Gastrocnemius medialis (tissue), 4 donors: ENCODE results near the gene KANSL1. TPM values are rescaled to one million over a fixed set of nuclear protein-coding genes. Genes with fewer than 3 reads are reported as not detected.

Experiments used
- ATAC-seq, 2 donors: fragments of 150-250 bp; one replicate each; pipeline ENCODE4 v1.9.1; 2016
- DNase-seq, 2 donors: peaks; one replicate each; pipeline ENCODE4 v3.0.0-alpha.2; 2019
- H3K27ac ChIP-seq, 4 donors: fragments of 200-600 bp; sonication (generic); 1 replicate in 1 of 4; 2 replicates in 3 of 4; pipeline ENCODE4 v1.5.1; 2016 to 2018; ENCODE audit warnings: mild to moderate bottlenecking in 2 of 4, moderate library complexity in 1 of 4
- H3K27me3 ChIP-seq, 3 donors: fragments of 200-600 bp; sonication (generic) in 2 of 3; 1 replicate in 1 of 3; 2 replicates in 2 of 3; pipeline versions ENCODE4 v1.5.1 to v1.6.0; 2016 to 2019; ENCODE audit warnings: mild to moderate bottlenecking in 1 of 3, moderate library complexity in 1 of 3
- H3K36me3 ChIP-seq, 2 donors: fragments of 200-600 bp; sonication (generic) in 1 of 2; one replicate each; pipeline ENCODE4 v1.5.1; 2017 to 2018
- H3K4me1 ChIP-seq, 2 donors: fragments of 200-600 bp; sonication (generic) in 1 of 2; one replicate each; pipeline ENCODE4 v1.5.1; 2016 to 2017; ENCODE audit warnings: mild to moderate bottlenecking in 2 of 2
- H3K4me3 ChIP-seq, 4 donors: fragments of 200-600 bp; sonication (generic) in 3 of 4; 1 replicate in 1 of 4; 2 replicates in 3 of 4; pipeline ENCODE4 v1.5.1; 2016 to 2019; ENCODE audit warnings: mild to moderate bottlenecking in 2 of 4
- H3K9me3 ChIP-seq, 3 donors: fragments of 200-600 bp; sonication (generic) in 2 of 3; 1 replicate in 1 of 3; 2 replicates in 2 of 3; pipeline ENCODE4 v1.5.1; 2016 to 2019
- POLR2A ChIP-seq, 2 donors: fragments of 450-650 bp; IDR thresholded peaks; one replicate each; pipeline ENCODE4 v1.6.1; 2017; ENCODE audit warnings: antibody characterized with exemption in 2 of 2, mild to moderate bottlenecking in 2 of 2, moderate library complexity in 2 of 2
- in situ Hi-C, 4 donors: fragments of 200-750 bp; cut with MboI; loops; one replicate each; pipeline versions ENCODE4 v1.15.0 to v1.8.0; 2017; ENCODE audit warnings: low sequenced_read_pairs in 4 of 4
- intact Hi-C: fragments of 100-400 bp; cut with DNase I; formaldehyde crosslinking; loops from one replicate; pipeline ENCODE4 v1.15.1; 2023; ENCODE audit warnings: low total_unique reads
- total RNA-seq, 4 donors: library from RNA; depleted of rRNA; stranded (reverse); fragments of >200 nt; gene quantifications; one replicate each; pipeline versions ENCODE4 v1.1.0 to v1.2.3, GENCODE V29; 2016
- TF ChIP-seq, protein P1 (sequence below), 5 experiments: fragments of 450-650 bp in 3 of 5; fragments of 200-600 bp in 2 of 5; sonication (generic) in 2 of 5; IDR thresholded peaks in 4 of 5; conservative IDR thresholded peaks in 1 of 5; 1 replicate in 4 of 5; 2 replicates in 1 of 5; pipeline ENCODE4 v1.5.1; 2016 to 2019; ENCODE audit warnings: antibody characterized with exemption in 5 of 5, mild to moderate bottlenecking in 3 of 5, moderate library complexity in 3 of 5

The KANSL1 gene
- total RNA-seq, 4 donors from 2014 or later: 19.9 to 35.9 (median 31.2) TPM

DNA sequence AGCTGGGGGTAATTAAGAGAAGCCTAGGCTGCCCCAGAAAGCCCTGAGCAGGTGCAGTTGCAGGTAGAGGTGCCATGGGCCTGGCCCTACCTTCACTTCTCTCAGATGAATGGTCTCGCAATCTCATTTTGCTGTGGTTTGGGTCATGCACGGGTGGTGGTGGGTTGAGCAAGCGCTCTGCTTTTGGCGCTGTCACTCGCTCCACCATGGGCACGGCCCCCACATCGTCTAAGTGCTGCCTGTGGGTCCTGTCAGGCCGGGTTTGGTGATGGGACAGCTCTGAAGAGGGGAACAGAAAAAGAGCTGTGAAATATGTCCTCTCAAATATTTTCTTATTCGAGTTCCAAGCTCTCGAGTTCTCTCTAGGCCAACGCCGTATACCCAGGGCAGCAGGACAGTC lies 154.3 kb downstream of the KANSL1 start:
- Histone ChIP-seq H3K4me3 (no peak overlapping the region), H3K36me3 (peaks cover 0 to 58% of the 10 kb centered on the region in 2 donors), H3K9me3 (no peaks in the 10 kb centered on the region), H3K4me1 (peaks cover 49 to 52% of the 10 kb centered on the region in 2 donors), H3K27me3 (no peaks in the 10 kb centered on the region), H3K27ac (peak overlapping the region; percentile 65 to 75 (median 68))
- in situ Hi-C loops (loop anchor here in 1 of 4 donors (10.0 kb wide), 1 partner anchor 176 kb away; no protein-coding TSS in a partner anchor), intact Hi-C loops (no loop called here)
- no peak for DNase-seq
- ATAC-seq: no peak
- TF ChIP-seq, protein P1, sequence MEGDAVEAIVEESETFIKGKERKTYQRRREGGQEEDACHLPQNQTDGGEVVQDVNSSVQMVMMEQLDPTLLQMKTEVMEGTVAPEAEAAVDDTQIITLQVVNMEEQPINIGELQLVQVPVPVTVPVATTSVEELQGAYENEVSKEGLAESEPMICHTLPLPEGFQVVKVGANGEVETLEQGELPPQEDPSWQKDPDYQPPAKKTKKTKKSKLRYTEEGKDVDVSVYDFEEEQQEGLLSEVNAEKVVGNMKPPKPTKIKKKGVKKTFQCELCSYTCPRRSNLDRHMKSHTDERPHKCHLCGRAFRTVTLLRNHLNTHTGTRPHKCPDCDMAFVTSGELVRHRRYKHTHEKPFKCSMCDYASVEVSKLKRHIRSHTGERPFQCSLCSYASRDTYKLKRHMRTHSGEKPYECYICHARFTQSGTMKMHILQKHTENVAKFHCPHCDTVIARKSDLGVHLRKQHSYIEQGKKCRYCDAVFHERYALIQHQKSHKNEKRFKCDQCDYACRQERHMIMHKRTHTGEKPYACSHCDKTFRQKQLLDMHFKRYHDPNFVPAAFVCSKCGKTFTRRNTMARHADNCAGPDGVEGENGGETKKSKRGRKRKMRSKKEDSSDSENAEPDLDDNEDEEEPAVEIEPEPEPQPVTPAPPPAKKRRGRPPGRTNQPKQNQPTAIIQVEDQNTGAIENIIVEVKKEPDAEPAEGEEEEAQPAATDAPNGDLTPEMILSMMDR (IDR thresholded peaks at IDR 0.05 in 4 of 5, conservative IDR thresholded peaks at IDR 0.05 in 1 of 5): no peak
- no peak for TF ChIP-seq POLR2A (IDR thresholded peaks at IDR 0.05)

DNA sequence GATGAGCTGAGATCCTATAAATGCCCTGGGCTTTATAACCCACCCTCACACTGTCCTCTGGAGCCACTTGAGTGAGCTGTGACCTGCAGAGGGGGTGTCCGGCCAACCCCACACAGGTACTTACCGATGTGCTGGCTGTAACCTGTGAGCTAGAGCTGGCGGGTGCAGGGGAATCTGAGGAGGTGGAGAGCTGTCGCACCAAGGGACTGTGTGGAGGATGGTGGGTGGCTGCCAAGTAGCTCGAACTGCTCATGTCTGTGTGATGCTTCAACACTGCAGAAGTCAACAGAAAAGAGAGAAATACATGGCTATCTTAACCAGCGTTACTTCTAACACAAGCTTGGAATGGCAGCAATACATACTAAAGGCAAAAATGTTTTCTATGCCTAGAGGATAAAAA lies 154.8 kb downstream of the KANSL1 start:
- intact Hi-C loops (no loop called here), in situ Hi-C loops (loop anchor here in 1 of 4 donors (10.0 kb wide), 1 partner anchor 176 kb away; no protein-coding TSS in a partner anchor)
- TF ChIP-seq, protein P1 (IDR thresholded peaks at IDR 0.05 in 4 of 5, conservative IDR thresholded peaks at IDR 0.05 in 1 of 5): no peak
- no peak for TF ChIP-seq POLR2A (IDR thresholded peaks at IDR 0.05)
- peaks cover 0 to 63% of the 10 kb centered on the region in 2 donors for H3K36me3 ChIP-seq
- no peak overlapping the region for H3K4me3 ChIP-seq
- no peaks in the 10 kb centered on the region for H3K27me3 ChIP-seq
- H3K27ac ChIP-seq: peak overlapping the region in 3 of 4 donors; percentile 66 to 75 (median 69)
- H3K9me3 ChIP-seq: no peaks in the 10 kb centered on the region
- DNase-seq (no peak), ATAC-seq (no peak)
- peaks cover 44 to 48% of the 10 kb centered on the region in 2 donors for H3K4me1 ChIP-seq

DNA sequence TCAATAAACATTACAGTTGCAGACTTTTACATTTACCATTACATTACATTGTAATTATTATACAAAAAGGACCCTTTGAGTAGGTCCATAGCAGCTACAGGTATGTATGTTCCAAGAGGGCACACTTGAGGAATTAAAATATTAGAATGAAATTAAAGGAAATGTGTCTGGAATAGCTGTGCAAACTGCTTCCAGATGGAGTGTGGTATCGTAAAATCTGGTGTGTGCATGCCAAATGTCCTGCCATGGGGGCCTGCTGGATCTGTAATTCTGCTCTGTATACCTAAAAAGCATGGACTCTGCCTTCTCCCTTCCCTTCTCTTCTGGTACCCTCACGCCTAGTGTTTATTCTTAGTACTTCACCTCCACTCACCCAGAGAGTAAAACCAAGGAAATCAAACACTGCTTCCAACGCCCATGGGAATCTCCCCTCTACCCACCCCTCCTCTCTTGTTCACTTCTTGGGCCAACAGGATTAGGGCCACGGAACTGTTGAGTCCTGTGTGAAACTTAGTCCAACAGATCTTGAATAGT lies 155.4 kb downstream of the KANSL1 start:
- no peak for TF ChIP-seq POLR2A (IDR thresholded peaks at IDR 0.05)
- TF ChIP-seq, protein P1 (IDR thresholded peaks at IDR 0.05 in 4 of 5, conservative IDR thresholded peaks at IDR 0.05 in 1 of 5): no peak
- ATAC-seq (no peak), DNase-seq (no peak)
- peaks cover 0 to 69% of the 10 kb centered on the region in 2 donors for H3K36me3 ChIP-seq
- H3K4me1 ChIP-seq: peaks cover 38 to 48% of the 10 kb centered on the region in 2 donors
- H3K4me3 ChIP-seq: no peak overlapping the region
- no peaks in the 10 kb centered on the region for H3K27me3 ChIP-seq
- intact Hi-C loops: no loop called here
- H3K9me3 ChIP-seq: no peaks in the 10 kb centered on the region
- in situ Hi-C loops: loop anchor here in 1 of 4 donors (10.0 kb wide), 1 partner anchor 177 kb away; no protein-coding TSS in a partner anchor
- H3K27ac ChIP-seq: peak overlapping the region in 2 of 4 donors; percentile 55 to 66

DNA sequence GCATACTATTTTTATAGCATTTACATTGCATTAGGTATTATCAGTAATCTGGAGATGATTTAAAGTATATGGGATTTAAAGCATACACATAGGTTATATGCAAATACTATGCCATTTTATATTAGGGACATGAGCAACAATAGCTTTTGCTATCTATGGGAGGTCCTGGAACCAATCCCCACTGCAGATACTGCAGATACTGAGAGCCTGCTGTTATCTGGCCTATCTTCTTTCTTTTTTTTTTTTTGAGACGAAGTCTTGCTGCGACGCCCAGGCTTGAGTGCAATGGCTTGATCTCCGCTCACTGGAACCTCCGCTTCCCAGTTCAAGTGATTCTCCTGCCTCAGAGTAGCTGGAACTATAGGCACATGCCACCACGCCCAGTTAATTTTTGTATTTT lies 156.7 kb downstream of the KANSL1 start:
- in situ Hi-C loops: loop anchor here in 1 of 4 donors (10.0 kb wide), 1 partner anchor 178 kb away; no protein-coding TSS in a partner anchor
- Histone ChIP-seq H3K9me3 (no peaks in the 10 kb centered on the region), H3K4me1 (peaks cover 33 to 48% of the 10 kb centered on the region in 2 donors), H3K36me3 (peaks cover 0 to 82% of the 10 kb centered on the region in 2 donors), H3K27ac (peak overlapping the region in 3 of 4 donors; percentile 5 to 46 (median 35)), H3K27me3 (no peaks in the 10 kb centered on the region), H3K4me3 (no peak overlapping the region)
- TF ChIP-seq POLR2A (IDR thresholded peaks at IDR 0.05): no peak
- TF ChIP-seq, protein P1 (IDR thresholded peaks at IDR 0.05 in 4 of 5, conservative IDR thresholded peaks at IDR 0.05 in 1 of 5): no peak
- ATAC-seq (no peak), DNase-seq (no peak)
- intact Hi-C loops: no loop called here
